ENCODE measurements around the gene ARMH3. TPM values are rescaled to one million over a fixed set of nuclear protein-coding genes. Genes with fewer than 3 reads are reported as not detected.
A peak's percentile ranks its signal among the peaks of the same experiment; 100 is the strongest.

ARMH3 gene
- total RNA-seq, 6 experiments from 2014 or later: 18.0 to 21.7 (median 18.8) TPM

GRCh38 chr10:102086196-102086595 is 30.2 kb upstream of the ARMH3 start:
- Mint-ChIP-seq H3K4me1 (ENCODE audit: low read depth) (no peaks in the 10 kb centered on the region), H3K27ac (no peak overlapping the region), H3K27me3 (ENCODE audit: insufficient read depth) (peaks cover 4% of the 10 kb centered on the region; the same call in 1 of the 2 replicates), H3K36me3 (ENCODE audit: low read depth) (no peaks in the 10 kb centered on the region), H3K4me3 (no peak overlapping the region), H3K9me3 (no peaks in the 10 kb centered on the region)
- no peak for DNase-seq
- TF ChIP-seq CTCF (IDR thresholded peaks at IDR 0.05): no peak

GRCh38 chr10:102085336-102085735 is 29.4 kb upstream of the ARMH3 start:
- DNase-seq: no peak
- Mint-ChIP-seq H3K4me3 (no peak overlapping the region), H3K27ac (no peak overlapping the region), H3K9me3 (no peaks in the 10 kb centered on the region), H3K27me3 (ENCODE audit: insufficient read depth) (peaks cover 4% of the 10 kb centered on the region), H3K4me1 (ENCODE audit: low read depth) (no peaks in the 10 kb centered on the region), H3K36me3 (ENCODE audit: low read depth) (no peaks in the 10 kb centered on the region)
- no peak for TF ChIP-seq CTCF (IDR thresholded peaks at IDR 0.05)

- TF ChIP-seq CTCF (IDR thresholded peaks at IDR 0.05): no peak
- H3K4me3 Mint-ChIP-seq: no peak overlapping the region
- peaks cover 6% of the 10 kb centered on the region for H3K27me3 Mint-ChIP-seq (ENCODE audit: insufficient read depth)
- no peaks in the 10 kb centered on the region for H3K36me3 Mint-ChIP-seq (ENCODE audit: low read depth)
- no peaks in the 10 kb centered on the region for H3K9me3 Mint-ChIP-seq
- DNase-seq: no peak
- H3K27ac Mint-ChIP-seq: no peak overlapping the region
- H3K4me1 Mint-ChIP-seq (ENCODE audit: low read depth): no peaks in the 10 kb centered on the region
Observed at GRCh38 chr10:102083541-102083940, 27.6 kb upstream of the ARMH3 start.

GRCh38 chr10:102072673-102073527 is 16.9 kb upstream of the ARMH3 start:
- Mint-ChIP-seq H3K4me1 (ENCODE audit: low read depth) (peaks cover 9% of the 10 kb centered on the region), H3K9me3 (no peaks in the 10 kb centered on the region), H3K36me3 (ENCODE audit: low read depth) (no peaks in the 10 kb centered on the region; the same call in 1 of the 2 replicates), H3K4me3 (no peak overlapping the region), H3K27ac (peak overlapping the region; percentile 43; the same call in 1 of the 2 replicates), H3K27me3 (ENCODE audit: insufficient read depth) (peaks cover 4% of the 10 kb centered on the region)
- peak; percentile 66 for DNase-seq
- TF ChIP-seq CTCF (IDR thresholded peaks at IDR 0.05): peak; percentile 97

- TF ChIP-seq CTCF (IDR thresholded peaks at IDR 0.05): no peak
- H3K27ac Mint-ChIP-seq: no peak overlapping the region
- H3K4me3 Mint-ChIP-seq: no peak overlapping the region
- H3K4me1 Mint-ChIP-seq (ENCODE audit: low read depth): peaks cover 32% of the 10 kb centered on the region
- peaks cover 3% of the 10 kb centered on the region for H3K27me3 Mint-ChIP-seq (ENCODE audit: insufficient read depth)
- no peak for DNase-seq
- H3K9me3 Mint-ChIP-seq: no peaks in the 10 kb centered on the region
- no peaks in the 10 kb centered on the region; the same call in 1 of the 2 replicates for H3K36me3 Mint-ChIP-seq (ENCODE audit: low read depth)
Observed at GRCh38 chr10:102069071-102069470, 13.1 kb upstream of the ARMH3 start.
